Muscle of leg (tissue), 11 donors: ENCODE results near the gene LRMDA. TPM values are rescaled to one million over a fixed set of nuclear protein-coding genes. Genes with fewer than 3 reads are reported as not detected.

Experiments
- DNase-seq: peaks from one replicate; pipeline ENCODE4 v3.0.0; 2013
- H3K27ac ChIP-seq: one replicate; pipeline ENCODE4 v1.5.1; 2013; ENCODE audit warnings: mild to moderate bottlenecking, low read length, control low read depth
- H3K27me3 ChIP-seq: one replicate; pipeline ENCODE4 v1.6.1; 2013; ENCODE audit warnings: low read length; ENCODE audit not compliant: control insufficient read depth, insufficient read depth
- H3K36me3 ChIP-seq: one replicate; pipeline ENCODE4 v1.6.1; 2013; ENCODE audit warnings: low read length; ENCODE audit not compliant: control insufficient read depth, insufficient read depth
- H3K4me1 ChIP-seq: one replicate; pipeline ENCODE4 v1.6.1; 2013; ENCODE audit warnings: low read length; ENCODE audit not compliant: control insufficient read depth, insufficient read depth
- H3K4me3 ChIP-seq: one replicate; pipeline ENCODE4 v1.5.1; 2013; ENCODE audit warnings: low read length, control low read depth
- H3K9me3 ChIP-seq: replicated peaks from 2 replicates; pipeline ENCODE4 v1.6.1; 2013; ENCODE audit warnings: low read depth, low read length; ENCODE audit not compliant: control insufficient read depth
- WGBS: methylation state at CpG from one replicate; pipeline ENCODE4 v1.1.5; 2013; ENCODE audit warnings: missing lambda C conversion rate; ENCODE audit not compliant: insufficient coverage; 5-methylcytosine and 5-hydroxymethylcytosine counted together
- polyA plus RNA-seq, 8 donors: library from polyadenylated mRNA; unstranded; fragments of 120-200 nt; gene quantifications; one replicate each; pipeline versions ENCODE4 v1.2.1 to v1.2.3, GENCODE V29; 2013; ENCODE audit warnings: inconsistent platforms in 1 of 8, low replicate concordance in 1 of 8; ENCODE audit not compliant: insufficient read length in 8 of 8, insufficient read depth in 1 of 8
- total RNA-seq: library from RNA; stranded (reverse); fragments of 120-200 nt; gene quantifications from one replicate; pipeline ENCODE4 v1.2.4, GENCODE V29; 2013

The LRMDA gene
- total and polyA plus RNA-seq, 9 donors: 4.8 to 7.9 (median 5.7) TPM

DNA sequence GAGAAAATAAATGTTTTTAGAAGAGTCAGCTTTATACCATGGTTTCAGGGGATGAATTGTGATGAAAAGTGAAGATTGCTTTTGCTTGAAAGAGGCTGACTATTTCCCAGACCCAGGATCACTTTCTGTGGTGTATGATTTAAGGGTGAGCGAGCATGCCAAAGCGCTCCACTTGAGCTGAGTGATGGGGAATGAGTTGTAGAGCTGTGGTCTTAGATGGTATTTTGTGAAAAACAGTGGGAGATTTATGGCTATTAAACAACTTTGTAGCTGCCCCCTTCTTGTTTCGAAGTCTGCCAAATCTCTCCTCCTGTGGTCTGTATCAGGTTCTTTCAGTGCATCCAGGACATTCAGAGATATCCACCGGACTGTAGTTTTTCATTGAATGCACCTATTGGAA is 888.2 kb downstream of the LRMDA start:
- DNase-seq: no peak
- 86% methylated on average over 2 of the region's 4 CpGs for WGBS
- H3K27ac ChIP-seq: no peak overlapping the region

GRCh38 chr10:76324283-76324682 is 892.9 kb downstream of the LRMDA start:
- H3K9me3 ChIP-seq: no peaks in the 10 kb centered on the region
- no peak overlapping the region for H3K27ac ChIP-seq
- no peak overlapping the region for H3K4me3 ChIP-seq
- no peaks in the 10 kb centered on the region for H3K27me3 ChIP-seq
- H3K4me1 ChIP-seq: no peaks in the 10 kb centered on the region
- H3K36me3 ChIP-seq: no peaks in the 10 kb centered on the region
- 8% methylated on average over 4 of the region's 6 CpGs for WGBS
- DNase-seq: peak; percentile 43

More for the DNA sequence above, 888.2 kb downstream of the LRMDA start:
- H3K36me3 ChIP-seq: no peaks in the 10 kb centered on the region
- H3K4me3 ChIP-seq: no peak overlapping the region
- H3K9me3 ChIP-seq: peaks cover 4% of the 10 kb centered on the region
- H3K4me1 ChIP-seq: no peaks in the 10 kb centered on the region
- no peaks in the 10 kb centered on the region for H3K27me3 ChIP-seq

DNA sequence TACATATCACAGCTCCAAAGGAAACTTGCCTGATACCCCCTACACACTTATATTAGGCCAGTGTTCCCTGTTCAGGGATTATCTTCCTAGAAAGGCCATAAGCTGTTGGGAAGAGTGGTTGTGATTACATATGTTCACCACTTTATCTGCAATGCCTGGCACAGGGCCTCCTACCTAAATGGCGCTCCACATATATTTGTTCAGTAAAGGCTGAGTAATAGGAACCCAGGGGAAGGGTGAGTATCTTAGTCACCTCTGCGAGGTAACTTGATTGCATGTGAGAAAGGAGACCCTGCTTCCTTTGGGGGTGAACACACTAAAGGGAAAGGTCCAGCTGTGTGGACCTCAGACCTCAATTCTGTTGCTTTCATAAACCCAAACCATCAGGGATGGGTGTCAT is 896.0 kb downstream of the LRMDA start:
- H3K9me3 ChIP-seq: no peaks in the 10 kb centered on the region
- no CpG with 5 or more reads among the region's 2 CpGs for WGBS

GRCh38 chr10:76328348-76328747 is 896.9 kb downstream of the LRMDA start:
- no peak overlapping the region for H3K4me3 ChIP-seq
- no peak for DNase-seq
- H3K36me3 ChIP-seq: no peaks in the 10 kb centered on the region
- no peaks in the 10 kb centered on the region for H3K27me3 ChIP-seq
- H3K9me3 ChIP-seq: no peaks in the 10 kb centered on the region
- peaks cover under 1% of the 10 kb centered on the region for H3K4me1 ChIP-seq
- WGBS: no CpG with 5 or more reads among the region's 2 CpGs
- H3K27ac ChIP-seq: no peak overlapping the region

More for the DNA sequence above, 896.0 kb downstream of the LRMDA start:
- Histone ChIP-seq H3K4me1 (no peaks in the 10 kb centered on the region), H3K36me3 (no peaks in the 10 kb centered on the region), H3K27ac (no peak overlapping the region), H3K4me3 (no peak overlapping the region), H3K27me3 (no peaks in the 10 kb centered on the region)
- no peak for DNase-seq

- no peak for DNase-seq
- H3K27ac ChIP-seq: no peak overlapping the region
- WGBS: 86% methylated on average over 1 of the region's 5 CpGs
Measured at GRCh38 chr10:76329891-76330575, 898.6 kb downstream of the LRMDA start.

DNA sequence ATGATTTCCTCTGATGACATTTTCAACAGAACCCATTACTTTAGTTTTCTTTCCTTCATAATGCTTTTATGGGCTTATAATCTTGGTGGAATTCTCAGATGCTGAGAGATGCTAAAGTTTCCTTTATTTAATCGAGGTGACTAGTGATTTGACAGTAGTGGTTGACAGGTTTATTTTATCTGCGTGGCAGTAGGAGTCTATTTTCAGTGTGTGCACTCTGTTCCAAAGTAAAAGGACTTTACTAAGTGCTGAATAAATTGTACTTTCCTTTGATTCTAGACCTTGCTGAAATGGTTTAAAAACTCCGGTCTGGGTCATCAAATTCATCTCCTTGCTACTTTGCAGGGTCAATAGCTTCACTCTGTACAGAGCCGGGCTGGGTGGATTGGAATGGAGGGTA is 900.3 kb downstream of the LRMDA start:
- no peak for DNase-seq
- Histone ChIP-seq H3K9me3 (no peaks in the 10 kb centered on the region), H3K27me3 (no peaks in the 10 kb centered on the region), H3K4me3 (no peak overlapping the region), H3K4me1 (peaks cover 13% of the 10 kb centered on the region), H3K36me3 (no peaks in the 10 kb centered on the region), H3K27ac (no peak overlapping the region)
- 95% methylated on average over 2 of the region's 4 CpGs for WGBS

More at GRCh38 chr10:76329891-76330575, 898.6 kb downstream of the LRMDA start:
- peaks cover 10% of the 10 kb centered on the region for H3K4me1 ChIP-seq
- no peaks in the 10 kb centered on the region for H3K9me3 ChIP-seq
- no peaks in the 10 kb centered on the region for H3K27me3 ChIP-seq
- H3K4me3 ChIP-seq: no peak overlapping the region
- no peaks in the 10 kb centered on the region for H3K36me3 ChIP-seq

DNA sequence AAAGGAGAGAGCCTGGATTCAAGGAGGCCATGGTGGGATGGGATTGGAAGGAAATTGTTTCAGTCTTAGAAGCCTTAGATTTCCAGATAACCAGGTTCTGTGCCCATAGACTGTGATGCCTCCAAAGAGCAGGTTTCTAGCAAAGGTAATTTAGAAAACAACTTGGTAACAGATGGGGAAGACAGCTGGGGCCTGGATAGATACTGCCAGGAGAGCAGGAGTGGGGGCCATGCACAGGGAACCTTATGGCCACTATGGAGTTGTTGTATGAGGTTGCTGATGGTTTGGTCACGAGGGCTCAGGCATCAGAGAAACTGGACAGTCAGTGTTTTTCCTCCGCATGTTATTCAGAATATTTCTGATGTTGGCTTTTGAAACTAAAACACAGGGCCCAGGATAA is 901.9 kb downstream of the LRMDA start:
- 67% methylated on average over 2 of the region's 2 CpGs for WGBS
- Histone ChIP-seq H3K27ac (peak overlapping the region; percentile 66), H3K36me3 (no peaks in the 10 kb centered on the region), H3K27me3 (no peaks in the 10 kb centered on the region), H3K4me1 (peaks cover 13% of the 10 kb centered on the region), H3K4me3 (no peak overlapping the region), H3K9me3 (no peaks in the 10 kb centered on the region)
- DNase-seq: no peak

GRCh38 chr10:76333796-76334195 is 902.4 kb downstream of the LRMDA start:
- H3K36me3 ChIP-seq: no peaks in the 10 kb centered on the region
- DNase-seq: no peak
- peak overlapping the region; percentile 66 for H3K27ac ChIP-seq
- H3K4me1 ChIP-seq: peaks cover 13% of the 10 kb centered on the region
- no peak overlapping the region for H3K4me3 ChIP-seq
- no CpG with 5 or more reads among the region's 4 CpGs for WGBS
- H3K9me3 ChIP-seq: no peaks in the 10 kb centered on the region
- H3K27me3 ChIP-seq: no peaks in the 10 kb centered on the region

- Histone ChIP-seq H3K4me1 (peaks cover 13% of the 10 kb centered on the region), H3K9me3 (no peaks in the 10 kb centered on the region), H3K36me3 (no peaks in the 10 kb centered on the region), H3K4me3 (no peak overlapping the region), H3K27me3 (no peaks in the 10 kb centered on the region), H3K27ac (peak overlapping the region; percentile 73)
- peak; percentile 97 for DNase-seq
- 40% methylated on average over 1 of the region's 5 CpGs for WGBS
Measured at GRCh38 chr10:76334255-76334654, 902.8 kb downstream of the LRMDA start.

DNA sequence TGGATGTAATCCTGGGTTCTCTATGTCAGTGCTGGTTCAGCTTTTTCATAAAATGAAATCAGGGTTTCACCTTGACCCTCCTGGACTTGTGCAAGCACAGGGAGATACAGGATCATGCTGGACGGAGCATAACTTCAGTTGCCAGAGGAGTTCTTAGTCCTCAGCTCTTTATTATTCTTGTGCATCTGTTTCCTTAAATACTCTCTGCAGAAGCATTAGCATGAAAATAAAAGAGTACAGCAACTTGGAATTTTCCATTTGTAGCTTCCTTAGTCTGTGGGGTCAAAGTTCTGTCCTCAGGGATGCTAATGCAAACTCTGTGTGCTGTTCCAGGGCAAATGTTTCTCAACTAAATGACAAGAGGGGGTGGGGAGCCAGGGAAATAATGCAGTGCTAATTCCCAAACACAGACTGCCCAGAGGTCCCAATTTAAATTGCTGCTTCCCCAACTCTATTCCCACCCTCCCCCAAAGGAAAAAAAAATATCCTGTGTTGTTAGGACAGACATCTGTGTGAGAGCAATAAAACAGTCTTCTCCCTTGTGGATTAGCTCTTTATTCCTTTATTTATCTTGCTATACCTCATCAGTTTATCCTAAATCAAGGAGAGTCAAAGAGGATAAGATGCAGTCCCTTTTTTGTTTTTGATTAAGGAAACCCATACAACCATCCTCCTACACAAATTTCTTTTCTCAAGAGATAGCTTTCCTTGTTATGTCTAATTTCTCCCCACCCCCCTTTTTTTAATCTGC is 905.0 kb downstream of the LRMDA start:
- 14% methylated on average over 1 of the region's 1 CpG for WGBS
- no peaks in the 10 kb centered on the region for H3K9me3 ChIP-seq
- peaks cover 13% of the 10 kb centered on the region for H3K4me1 ChIP-seq
- peak; percentile 98 for DNase-seq
- H3K27me3 ChIP-seq: no peaks in the 10 kb centered on the region
- no peaks in the 10 kb centered on the region for H3K36me3 ChIP-seq
- peak overlapping the region; percentile 67 for H3K27ac ChIP-seq
- no peak overlapping the region for H3K4me3 ChIP-seq
